ENCODE measurements around the gene FAIM2.

The FAIM2 gene

DNA sequence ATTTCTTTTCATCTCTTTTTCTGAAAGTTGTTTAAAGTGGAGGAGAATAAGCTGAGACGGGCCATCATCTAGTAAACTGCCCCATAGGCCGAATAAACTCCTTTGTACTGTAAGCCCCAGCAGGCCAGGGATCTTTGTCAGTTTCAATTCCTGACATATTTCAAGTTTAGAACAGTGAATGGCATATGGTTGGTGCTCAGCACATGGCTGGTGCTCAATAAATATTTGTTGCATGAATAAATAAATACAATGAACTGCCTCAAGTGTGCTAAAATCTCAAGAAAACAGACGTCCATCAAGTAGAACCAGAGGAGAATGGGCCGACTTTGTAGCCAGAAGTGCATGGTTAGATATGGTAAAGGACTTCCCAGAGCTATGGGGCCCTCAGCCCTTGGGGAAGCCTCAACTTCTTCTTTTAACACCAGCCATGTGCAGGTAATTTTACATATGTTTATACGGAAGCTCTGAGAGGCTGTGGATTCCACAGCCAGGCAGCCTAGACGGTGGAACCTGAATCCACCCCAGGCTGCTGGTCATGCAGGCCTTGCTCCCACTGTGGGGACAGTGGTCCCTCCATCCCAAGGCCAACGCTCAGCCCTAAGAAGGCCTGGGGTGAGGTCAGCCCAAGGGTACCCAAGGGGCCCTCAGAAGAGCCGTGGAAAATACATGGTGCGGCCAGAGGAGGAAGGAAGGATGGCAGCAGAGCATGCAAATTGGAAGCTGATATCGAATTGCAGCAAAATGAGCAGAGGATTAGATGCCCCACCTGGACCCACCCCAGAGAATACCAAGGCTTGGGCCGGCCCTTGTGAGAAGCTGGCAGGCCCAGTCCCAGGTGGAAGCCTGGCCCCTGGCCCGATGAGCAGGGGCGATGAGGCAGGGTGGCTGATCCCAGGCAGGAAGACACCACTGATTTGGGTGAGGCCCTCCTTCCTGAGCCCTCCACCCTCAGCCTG is 38.1 kb upstream of the FAIM2 start:
- no peak for FAIRE-seq
- no peak for DNase-seq (ENCODE audit: extremely low spot score, insufficient read length, low read depth)

DNA sequence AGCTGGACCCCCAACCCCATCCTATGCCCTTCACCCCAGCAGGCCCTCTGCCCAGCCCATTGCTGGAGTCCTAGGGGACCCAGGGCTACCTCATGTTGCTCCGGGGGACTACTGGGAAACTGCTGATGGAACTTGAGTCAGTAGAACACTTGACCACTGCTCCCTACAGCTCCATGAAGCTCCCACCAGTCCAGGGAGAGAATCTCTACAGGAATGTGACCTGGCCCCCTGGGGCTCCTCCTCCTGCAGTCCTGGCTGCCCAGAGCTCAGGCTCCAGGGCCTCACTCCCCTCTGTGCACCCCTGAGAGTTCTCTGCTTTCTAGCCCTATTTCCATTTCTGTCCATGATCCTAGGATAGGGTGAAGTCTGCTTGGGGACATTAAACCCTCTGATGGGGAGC is 36.0 kb upstream of the FAIM2 start:
- no peak for FAIRE-seq

DNA sequence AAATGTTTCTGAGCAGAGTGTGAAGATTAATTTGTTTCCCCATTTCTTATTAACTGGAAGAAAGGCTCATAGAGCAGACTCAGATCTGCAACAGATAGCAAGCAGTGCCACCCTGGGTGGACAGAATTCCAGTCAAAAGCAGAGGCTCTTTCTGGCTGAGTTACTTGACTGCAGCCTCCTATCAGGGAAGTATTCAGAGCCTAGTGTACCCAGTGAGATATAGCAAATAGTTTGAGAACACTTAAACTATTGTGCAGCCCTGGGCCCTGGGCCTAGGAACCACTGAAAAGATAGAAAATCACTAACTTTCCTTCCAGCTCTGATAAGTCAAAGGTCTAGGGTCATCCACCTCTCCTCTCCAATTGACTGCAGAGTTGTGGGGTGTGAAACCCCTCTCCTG is 35.6 kb upstream of the FAIM2 start:
- DNase-seq (ENCODE audit: extremely low spot score, insufficient read length, low read depth) (no peak), FAIRE-seq (no peak)

More for the DNA sequence above, 36.0 kb upstream of the FAIM2 start:
- DNase-seq (ENCODE audit: extremely low spot score, insufficient read length, low read depth): no peak

DNA sequence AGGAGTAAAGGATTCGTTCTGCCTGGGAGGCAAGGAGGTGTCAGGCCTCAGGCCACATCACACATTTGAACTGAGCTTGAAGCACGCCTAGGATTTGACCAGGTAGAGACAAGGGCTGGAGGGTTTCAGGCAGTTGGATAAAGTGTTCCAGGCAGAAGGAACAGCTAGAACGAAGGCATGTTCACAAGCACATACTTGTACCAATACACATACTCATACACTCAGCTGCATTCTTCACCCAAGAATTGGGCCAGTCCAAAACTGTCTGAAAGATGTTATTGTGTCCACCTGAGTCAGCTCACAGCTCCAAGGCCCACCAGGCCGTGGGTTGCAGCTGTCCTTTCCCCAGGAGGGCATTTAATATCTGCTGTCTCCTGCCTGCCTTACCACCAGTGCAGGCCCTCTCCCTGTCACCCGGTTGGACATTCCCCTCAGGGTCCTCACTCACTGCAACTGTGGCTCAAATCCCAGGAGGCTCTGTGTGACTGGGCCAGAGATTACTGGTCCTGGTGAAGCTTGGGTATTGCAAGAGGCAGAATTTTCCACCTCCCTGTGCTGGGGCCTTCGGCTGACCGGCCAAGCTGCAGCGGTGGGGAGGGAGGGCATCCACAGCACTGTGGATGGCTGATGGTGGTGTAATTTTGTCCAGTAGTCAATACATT is 34.1 kb upstream of the FAIM2 start:
- DNase-seq (ENCODE audit: extremely low spot score, insufficient read length, low read depth) (no peak), FAIRE-seq (no peak)

DNA sequence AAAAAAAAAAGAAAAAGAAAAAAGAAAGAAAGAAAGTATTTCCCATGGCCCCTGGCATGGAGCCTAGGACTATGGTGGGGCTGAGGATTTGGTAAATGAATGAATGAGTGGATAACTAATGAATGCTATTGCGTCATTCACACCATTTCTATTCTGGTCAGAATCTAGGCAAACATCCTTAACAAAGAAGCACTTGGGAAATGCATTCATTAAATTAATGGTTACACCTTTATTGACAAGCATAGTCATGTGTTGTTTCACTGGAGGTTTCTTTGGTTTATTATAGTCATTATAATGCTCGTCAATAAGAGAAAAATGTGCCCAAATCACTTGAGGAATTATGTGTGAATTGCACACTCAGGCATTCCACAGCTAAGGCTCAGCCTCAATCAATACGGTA is 33.2 kb upstream of the FAIM2 start:
- no peak for FAIRE-seq

DNA sequence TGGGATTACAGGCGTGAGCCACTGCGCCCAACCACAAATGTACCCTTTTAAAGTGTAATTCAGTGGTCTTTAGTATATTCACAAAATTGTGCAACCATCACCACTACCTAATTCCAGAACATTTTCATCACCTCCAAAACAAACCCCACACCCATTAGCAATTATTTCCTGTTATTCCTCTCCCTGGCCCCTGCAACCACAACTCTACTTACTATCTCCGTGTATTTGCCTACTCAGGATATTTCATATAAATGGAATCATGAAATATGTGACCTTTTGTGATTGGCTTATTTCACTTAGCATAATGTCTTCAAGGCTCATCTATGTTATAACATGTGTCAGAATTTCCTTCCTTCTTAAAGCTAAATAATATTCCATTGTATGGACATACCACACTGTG is 30.8 kb upstream of the FAIM2 start:
- FAIRE-seq (no peak), DNase-seq (ENCODE audit: extremely low spot score, insufficient read length, low read depth) (no peak)

More for the DNA sequence above, 33.2 kb upstream of the FAIM2 start:
- no peak for DNase-seq (ENCODE audit: extremely low spot score, insufficient read length, low read depth)

DNA sequence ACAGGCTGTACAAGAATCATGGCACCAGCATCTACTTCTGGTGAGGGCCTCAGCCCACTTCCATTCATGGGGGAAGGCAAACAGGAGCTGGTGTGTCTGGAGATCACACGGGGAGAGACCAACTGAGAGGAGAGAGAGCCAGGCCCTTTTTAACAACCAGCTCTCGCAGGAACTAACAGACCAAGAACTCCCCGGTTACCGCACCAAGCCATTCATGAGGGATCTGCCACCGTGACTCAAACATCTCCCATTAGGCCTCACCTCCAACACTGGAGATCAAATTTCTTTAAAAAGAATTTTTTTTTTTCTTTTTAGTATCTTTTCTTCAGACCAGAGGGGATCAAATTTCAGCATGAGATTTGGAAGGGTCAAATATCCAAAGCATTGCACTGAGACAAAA is 30.1 kb upstream of the FAIM2 start:
- FAIRE-seq (no peak), DNase-seq (ENCODE audit: extremely low spot score, insufficient read length, low read depth) (no peak)

DNA sequence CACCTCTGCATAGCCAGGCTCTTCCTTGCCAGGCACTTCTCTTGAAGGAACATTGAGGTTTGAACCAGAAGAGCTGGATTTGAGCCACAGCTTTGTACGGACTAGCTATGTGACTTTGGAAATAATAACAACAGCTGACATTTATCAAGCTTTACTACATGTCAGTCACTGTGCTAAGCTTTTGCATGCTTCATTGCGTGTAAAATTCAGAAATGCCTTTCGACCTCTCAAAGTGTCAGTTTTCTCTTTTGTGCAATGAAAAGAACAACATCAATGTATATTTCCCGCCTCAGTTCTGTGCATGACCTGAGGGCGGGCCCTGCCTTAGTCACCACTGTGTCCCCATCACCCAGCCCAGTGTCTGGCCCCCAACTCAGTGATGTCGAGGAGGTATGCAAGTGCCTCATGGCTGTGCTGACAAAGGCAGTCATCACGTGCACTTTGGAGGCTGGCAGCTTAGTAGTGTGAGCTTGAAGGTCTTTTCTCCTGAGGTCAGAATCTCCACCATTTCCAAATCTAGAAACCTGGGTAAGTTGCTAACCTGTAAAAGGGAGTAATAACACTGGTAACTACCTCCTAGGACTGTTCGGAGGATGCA is 28.9 kb upstream of the FAIM2 start:
- no peak for DNase-seq (ENCODE audit: extremely low spot score, insufficient read length, low read depth)
- FAIRE-seq: no peak

DNA sequence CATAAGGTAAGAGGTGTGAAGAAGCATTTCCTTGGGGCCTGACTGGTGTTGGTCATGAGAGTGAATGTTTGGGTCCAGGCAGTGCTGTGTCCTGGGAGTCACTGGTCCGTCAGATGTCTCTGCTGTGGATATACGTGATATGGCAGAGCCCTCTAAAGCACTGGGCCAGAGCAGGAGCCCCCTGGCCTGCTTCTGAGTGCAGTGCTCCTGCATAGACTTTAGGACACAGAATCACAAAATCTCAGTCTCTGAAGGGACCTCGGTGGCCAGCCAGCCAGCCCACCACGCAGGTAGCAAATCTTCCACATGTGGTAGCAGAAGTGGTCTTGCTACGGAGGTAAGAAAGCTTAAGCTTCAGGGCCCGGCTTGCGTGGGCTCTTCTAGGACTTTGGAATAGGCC is 28.3 kb upstream of the FAIM2 start:
- FAIRE-seq (no peak), DNase-seq (ENCODE audit: extremely low spot score, insufficient read length, low read depth) (no peak)

DNA sequence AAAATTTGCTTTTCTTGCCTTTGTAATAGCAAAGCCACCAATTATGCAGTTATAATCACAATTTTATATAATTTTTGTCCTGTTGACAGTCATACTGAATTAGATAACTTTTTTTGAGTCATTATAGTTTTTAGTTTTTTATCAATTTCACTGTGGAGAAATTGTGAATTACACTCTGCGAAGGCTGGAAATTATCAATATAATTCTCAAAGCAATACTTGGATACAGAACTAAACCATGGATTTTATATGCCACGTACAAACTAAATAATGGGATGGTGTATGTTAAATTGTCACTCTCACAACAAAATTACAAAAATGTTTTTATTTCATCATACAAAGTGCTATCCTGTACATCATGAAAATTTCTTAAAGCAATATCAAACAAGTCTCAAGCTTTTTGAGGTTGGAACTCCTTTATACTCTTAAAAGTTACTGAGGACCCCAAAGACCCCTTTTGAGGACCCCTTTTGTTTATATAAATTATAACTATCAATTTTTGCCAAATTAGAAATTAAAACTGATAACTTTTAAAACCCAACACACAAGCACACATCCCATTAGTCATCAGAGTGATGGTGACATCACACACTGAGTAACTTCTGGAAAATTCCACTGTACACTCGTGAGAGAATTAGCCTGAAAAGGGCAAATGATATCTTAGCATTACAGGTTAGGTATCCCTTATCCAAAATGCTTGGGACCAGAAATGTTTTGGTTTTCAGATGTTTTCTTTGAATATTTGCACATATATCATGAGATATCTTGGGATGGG is 27.0 kb upstream of the FAIM2 start:
- DNase-seq (ENCODE audit: extremely low spot score, insufficient read length, low read depth) (no peak), FAIRE-seq (no peak)

DNA sequence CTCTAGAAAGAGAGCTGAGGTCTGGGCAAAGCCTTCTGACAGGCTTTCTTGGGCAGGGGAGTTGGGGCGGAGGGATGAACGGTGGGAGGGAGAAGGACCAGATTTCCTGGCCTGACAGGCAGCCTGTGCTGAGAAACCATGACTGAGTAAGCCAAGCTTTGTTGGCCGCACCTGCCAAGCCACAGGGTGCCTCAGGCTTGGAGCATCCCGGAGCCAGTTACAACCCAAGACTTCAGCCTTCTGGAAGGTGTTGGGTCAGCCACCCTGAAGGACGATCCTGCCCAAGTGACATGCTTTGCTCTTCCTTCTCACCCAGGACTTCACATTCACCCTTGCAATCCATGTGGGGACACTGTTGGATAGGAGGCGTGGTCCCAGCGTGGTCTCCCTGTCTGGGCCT is 25.9 kb upstream of the FAIM2 start:
- DNase-seq (ENCODE audit: extremely low spot score, insufficient read length, low read depth) (no peak), FAIRE-seq (no peak)

DNA sequence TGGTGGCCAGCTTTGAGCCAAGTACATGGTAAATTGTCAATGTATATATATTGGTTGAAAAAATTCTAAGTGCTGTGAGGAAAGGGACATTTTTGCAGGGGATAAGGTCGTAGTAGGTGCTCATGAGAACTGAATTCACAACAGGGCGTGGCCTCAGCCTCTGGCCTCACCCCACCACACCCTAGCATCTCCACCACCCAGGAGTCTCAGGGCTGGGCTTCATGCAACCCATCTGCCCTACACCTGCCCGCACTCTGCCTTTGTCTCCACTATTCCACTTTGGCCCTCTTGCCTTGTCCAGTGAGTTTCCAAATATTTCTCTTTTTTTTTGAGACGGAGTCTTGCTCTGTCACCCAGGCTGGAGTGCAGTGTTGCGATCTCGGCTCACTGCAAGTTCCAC is 24.8 kb upstream of the FAIM2 start:
- no peak for FAIRE-seq
- no peak for DNase-seq (ENCODE audit: extremely low spot score, insufficient read length, low read depth)

DNA sequence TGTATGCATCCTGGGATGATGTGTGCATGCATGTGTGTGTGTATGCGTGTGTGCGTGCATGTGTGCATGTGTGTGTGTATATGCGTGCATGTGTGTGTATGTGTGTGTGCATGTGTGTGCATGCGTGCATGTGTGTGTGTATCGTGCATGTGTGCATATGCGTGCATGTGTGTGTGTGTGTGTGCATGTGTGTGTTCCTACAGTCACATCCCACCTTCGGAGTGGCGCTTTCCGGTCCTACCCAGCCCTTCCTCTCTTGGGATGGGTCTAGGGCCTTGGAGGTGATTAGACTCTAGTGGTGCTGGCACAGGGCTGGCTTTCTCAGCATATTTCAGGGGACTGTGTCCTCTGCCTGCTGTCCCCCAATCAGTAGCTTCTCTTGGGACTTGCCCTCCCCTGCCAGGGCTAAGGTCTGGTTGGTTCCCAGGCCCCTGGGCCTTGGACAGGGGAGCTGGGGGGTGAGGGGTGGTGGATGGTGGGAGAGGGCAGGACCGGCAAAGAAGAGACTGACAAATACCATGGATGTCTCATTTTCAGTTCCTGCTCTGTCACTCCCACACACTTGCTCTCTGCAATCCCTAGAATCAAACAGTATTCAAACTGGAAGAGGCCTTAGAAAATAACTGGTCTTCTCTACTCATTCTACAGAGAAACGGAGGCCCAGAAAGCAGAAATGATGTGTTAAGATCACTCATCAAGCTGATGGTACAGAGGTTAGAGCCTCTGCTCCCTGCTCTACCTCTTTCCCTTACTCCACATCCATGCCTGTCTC is 21.9 kb upstream of the FAIM2 start:
- DNase-seq (ENCODE audit: extremely low spot score, insufficient read length, low read depth) (no peak), FAIRE-seq (no peak)

DNA sequence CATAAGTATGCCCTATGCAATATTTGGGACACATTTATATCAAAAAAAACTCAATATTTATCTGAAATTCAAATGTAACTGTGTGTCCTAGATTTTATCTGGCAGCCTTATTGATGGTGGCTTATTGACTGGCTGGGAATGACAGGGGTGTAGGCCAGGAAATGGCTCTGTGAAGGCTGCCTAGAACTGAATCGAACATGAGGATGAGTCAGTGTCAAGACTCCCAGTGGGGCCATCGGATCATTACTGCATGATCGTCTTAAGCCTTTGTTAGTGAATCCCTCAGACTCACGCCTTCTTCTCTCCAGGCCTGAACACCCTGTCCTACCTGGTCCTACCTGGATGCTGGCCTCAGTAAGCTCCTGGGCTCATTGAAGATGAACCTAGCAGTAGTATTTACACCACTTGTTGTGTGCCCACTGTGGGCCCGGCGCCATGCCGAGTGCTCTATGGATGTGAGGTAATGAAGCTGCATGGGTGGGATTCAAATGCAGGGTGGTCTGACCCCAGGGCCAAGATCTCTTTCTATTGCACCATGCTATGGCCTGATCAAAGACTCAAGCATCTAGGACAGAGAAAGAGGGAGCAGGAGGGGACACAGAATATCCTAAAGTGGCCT is 21.0 kb upstream of the FAIM2 start:
- no peak for FAIRE-seq
- DNase-seq (ENCODE audit: extremely low spot score, insufficient read length, low read depth): no peak

DNA sequence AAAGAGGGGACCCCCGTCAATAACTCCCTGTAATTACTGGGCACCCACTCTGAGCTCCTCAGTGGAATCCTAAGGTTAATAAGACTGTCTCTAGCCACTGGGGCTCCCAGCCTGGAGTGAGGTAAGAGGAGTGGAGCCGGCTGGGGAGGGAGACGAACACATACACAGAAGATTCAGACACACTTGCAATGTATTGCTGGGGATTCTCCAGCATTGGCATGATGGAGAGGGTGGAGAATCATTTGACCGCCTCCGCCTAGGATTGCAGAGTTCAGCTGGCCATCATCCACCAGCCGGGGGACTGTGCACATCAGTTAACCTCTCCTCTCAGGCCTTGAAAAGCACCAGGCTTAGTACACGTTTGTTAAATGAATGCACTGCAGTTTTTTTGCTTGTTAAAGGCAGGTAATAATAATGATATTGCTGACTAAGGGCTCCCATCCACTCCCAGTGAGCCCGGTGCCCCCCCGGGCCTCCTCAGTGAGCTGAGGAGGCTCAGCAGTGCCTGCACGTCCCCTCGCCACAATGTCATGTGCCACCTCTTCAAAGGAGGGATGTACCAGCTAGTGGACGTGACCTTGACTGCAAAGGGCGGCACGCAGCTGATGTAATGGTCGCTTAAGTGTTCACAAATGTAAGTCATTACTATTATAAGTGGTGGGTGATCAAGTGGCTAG is 20.3 kb upstream of the FAIM2 start:
- DNase-seq (ENCODE audit: extremely low spot score, insufficient read length, low read depth) (no peak), FAIRE-seq (no peak)

DNA sequence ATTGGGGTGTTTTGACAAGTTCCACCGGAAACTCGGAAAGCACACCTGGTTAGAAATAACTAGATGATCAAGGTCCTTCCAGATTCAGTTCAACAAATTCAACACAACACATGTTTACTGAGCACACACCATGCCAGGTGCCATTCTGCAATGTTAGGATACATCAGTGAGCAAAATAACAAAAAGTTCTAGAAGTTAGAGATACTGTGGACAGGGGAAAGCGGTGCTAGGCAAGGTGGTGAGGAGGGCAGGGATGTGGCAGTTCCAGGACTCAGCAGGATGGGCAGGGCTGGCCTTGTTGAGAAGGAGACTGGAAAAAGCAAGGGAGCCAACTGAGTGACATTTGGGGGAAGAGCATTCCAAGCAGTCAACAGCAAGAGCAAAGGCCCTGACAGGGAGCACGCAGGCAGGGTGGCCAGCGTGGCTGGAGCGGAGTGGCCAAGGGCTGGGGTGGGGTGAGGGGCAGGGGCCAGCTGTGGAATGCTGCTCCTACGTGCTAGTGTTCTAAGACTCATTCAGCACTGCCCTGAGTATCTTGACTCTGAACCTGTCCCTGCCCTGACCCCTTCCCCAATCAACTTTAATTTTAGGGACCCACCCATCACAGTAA is 19.4 kb upstream of the FAIM2 start:
- no peak for DNase-seq (ENCODE audit: extremely low spot score, insufficient read length, low read depth)
- no peak for FAIRE-seq

DNA sequence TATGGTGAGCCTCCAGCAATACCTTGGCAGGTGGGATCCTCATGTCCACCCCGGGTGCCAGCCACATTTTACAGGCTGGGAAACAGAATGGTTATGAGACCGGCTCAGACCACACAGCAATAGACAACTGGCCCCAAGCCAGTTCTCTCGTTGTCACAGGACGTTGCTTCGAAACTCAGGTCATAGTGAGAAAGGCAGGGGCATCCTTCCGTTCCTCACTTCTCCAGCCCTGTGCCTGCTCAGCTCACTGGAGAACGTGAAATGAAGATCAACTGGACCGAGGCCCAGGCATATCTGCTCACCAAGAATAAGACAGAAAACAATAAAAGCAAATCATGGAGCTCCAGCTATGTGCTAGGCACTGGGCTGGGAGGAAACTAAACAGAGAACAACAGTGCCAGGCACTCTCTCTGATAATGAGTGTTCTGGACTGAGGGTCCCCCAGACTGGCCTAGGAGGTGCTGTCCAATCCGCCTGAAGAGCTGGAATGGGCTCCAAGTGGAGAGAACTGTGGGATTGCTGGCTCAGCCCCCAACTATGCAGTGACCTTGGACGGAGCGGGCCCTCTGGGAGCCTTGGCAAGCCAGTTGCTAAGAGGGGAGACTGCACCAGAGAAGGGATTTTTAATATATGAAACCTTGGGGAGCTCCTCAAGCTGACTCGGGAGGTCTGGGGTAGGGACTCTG is 18.8 kb upstream of the FAIM2 start:
- FAIRE-seq (no peak), DNase-seq (ENCODE audit: extremely low spot score, insufficient read length, low read depth) (no peak)

DNA sequence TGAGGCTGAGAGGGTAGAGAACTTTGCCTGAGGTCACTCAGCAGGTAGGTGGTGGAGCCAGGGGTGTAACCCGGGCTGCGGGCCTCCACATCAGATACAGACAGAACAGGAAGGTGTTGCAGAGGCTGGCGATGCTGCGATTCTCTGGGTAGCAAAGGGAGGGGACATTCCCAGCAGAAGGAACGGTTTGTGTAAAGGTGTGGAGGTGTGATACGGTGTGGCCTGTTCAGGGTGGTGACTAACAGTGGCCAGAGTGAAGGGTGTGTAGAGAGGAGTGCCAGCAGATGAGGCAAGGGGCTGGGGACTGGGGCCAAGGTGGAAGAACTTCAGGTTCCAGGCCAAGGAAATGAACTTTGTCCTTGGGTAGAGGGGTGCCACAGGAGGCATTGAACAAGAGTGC is 18.2 kb upstream of the FAIM2 start:
- FAIRE-seq: no peak

More for the DNA sequence above, 18.2 kb upstream of the FAIM2 start:
- no peak for DNase-seq (ENCODE audit: extremely low spot score, insufficient read length, low read depth)
